NCI-H2029 (cell line): ENCODE data around the gene PRR23C.

Source experiments
- DNase-seq: peaks from one replicate; lab custom pipeline; 2025; lab: John Stamatoyannopoulos, UW

The PRR23C gene

GRCh38 chr3:138995706-138996105, 49.0 kb downstream of the PRR23C start:
- DNase-seq = no peak
